Measurements from ENCODE around the gene PROK2.

DNA sequence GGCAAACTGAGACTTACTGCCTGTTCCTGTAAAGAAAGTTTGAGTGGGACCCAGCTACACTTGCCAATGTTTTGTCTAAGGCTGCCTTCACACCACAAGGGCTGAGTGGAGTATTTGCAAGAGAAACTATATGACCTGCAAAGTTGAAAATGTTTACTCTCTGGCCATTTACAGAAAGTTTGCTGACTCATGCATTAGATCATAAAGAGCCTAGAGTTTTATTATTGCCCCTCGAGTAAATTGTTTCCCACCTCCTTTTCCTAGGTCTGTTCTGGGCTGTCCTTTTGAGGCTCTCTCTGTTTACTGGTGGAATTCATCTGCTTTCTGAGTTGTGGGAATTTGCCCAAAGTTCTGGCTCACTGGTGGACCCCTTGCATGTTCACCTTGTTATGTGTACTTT lies 6.7 kb upstream of the PROK2 start:
- TF ChIP-seq EP300 (IDR thresholded peaks at IDR 0.05): no peak
- TF ChIP-seq, protein P1, sequence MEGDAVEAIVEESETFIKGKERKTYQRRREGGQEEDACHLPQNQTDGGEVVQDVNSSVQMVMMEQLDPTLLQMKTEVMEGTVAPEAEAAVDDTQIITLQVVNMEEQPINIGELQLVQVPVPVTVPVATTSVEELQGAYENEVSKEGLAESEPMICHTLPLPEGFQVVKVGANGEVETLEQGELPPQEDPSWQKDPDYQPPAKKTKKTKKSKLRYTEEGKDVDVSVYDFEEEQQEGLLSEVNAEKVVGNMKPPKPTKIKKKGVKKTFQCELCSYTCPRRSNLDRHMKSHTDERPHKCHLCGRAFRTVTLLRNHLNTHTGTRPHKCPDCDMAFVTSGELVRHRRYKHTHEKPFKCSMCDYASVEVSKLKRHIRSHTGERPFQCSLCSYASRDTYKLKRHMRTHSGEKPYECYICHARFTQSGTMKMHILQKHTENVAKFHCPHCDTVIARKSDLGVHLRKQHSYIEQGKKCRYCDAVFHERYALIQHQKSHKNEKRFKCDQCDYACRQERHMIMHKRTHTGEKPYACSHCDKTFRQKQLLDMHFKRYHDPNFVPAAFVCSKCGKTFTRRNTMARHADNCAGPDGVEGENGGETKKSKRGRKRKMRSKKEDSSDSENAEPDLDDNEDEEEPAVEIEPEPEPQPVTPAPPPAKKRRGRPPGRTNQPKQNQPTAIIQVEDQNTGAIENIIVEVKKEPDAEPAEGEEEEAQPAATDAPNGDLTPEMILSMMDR (IDR thresholded peaks at IDR 0.05): no peak
- TF ChIP-seq POLR2A (IDR thresholded peaks at IDR 0.05): no peak

All from sigmoid colon (tissue), 4 donors.